NT2/D1 (cell line): ENCODE measurements around the gene JAK3.
"Not testable (repeated sequence)": the region's sequence is repeated elsewhere in the genome, so short reads cannot be mapped to it uniquely, and the experiment has no call there.

ENCODE experiments used
- DNase-seq: peaks from one replicate; pipeline ENCODE4 v3.0.0-alpha.2; 2011; ENCODE audit warnings: low read depth, low spot score
- H3K27me3 ChIP-seq: 2 replicates; pipeline ENCODE4 v1.6.0; 2011; ENCODE audit warnings: mild to moderate bottlenecking; ENCODE audit not compliant: insufficient read length, insufficient read depth
- H3K36me3 ChIP-seq: 2 replicates; pipeline ENCODE4 v1.6.1; 2011; ENCODE audit warnings: mild to moderate bottlenecking, low read length, mixed read lengths; ENCODE audit not compliant: insufficient read depth, insufficient read length
- H3K4me1 ChIP-seq: 2 replicates; pipeline ENCODE4 v1.5.1; 2011; ENCODE audit not compliant: insufficient read depth, insufficient read length
- H3K4me3 ChIP-seq: 2 replicates; pipeline ENCODE4 v1.5.1; 2011; ENCODE audit warnings: low read depth; ENCODE audit not compliant: insufficient read length
- H3K9ac ChIP-seq: 2 replicates; pipeline ENCODE4 v1.6.0; 2011; ENCODE audit warnings: low read depth; ENCODE audit not compliant: insufficient read length
- H3K9me3 ChIP-seq: 2 replicates; pipeline ENCODE4 v1.5.1; 2011; ENCODE audit warnings: mild to moderate bottlenecking, low read length; ENCODE audit not compliant: insufficient read depth
- SUZ12 ChIP-seq: IDR thresholded peaks from 2 replicates; pipeline ENCODE4 v1.6.1; 2011; ENCODE audit not compliant: insufficient read length, insufficient read depth; ENCODE audit errors: extremely low read depth
- YY1 ChIP-seq: IDR thresholded peaks from 2 replicates; pipeline ENCODE4 v1.6.1; 2011; ENCODE audit not compliant: insufficient read length, insufficient read depth
- ZNF274 ChIP-seq: IDR thresholded peaks from 2 replicates; pipeline ENCODE4 v1.6.1; 2011; ENCODE audit warnings: mild to moderate bottlenecking, low read depth, low read length

JAK3 gene

DNA sequence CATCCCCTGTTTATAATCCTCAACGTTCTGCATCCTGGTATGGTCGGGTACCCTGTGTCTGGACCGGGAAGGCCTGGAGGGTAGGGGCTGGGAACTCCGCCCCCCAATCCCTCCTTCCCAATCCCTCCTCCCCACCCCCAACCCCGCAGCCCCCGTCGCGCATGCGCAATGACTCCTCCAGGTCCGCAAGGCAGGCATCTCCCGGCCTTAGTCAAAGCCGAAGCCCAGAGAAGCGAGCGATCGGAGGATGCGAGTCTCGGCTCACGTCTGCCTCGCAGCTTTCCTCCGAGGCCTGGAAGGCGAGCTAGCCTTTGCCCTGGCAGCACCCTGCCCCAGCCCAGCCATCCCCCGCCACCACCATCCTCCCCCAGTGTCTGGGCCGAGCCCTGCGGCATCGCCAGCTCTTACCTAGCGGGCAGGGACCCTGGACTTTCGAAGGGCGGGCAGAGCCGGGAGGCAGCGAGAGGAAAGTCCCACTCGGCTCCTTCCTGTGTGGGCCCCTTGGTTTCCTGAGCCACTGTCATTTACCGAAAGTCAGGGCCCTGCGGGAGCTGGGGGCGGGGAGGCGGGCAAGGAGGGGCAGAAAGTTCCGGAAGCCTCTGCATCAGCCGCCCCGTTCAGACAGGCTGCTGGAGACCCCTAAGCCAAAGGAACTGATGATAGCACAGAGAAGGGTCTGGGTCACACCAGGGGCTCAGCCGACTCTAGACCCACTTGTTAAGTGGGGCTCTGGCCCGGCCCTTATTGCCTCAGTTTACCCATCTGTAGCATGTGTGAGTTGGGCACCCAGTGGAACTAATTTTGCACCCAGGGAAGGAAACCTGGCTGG is at the start of gene JAK3:
JAK3 (minus strand) TSS at position 445 of the 829 bp plus-strand sequence. CDS start 3,565 bp downstream, outside the sequence.
- H3K4me3 ChIP-seq = peak within 1 kb of the TSS; percentile 19
- no peak for DNase-seq
- peaks cover 15% of the 10 kb centered on the region for H3K4me1 ChIP-seq
- TF ChIP-seq YY1 (no peak), SUZ12 (no peak), ZNF274 (no peak)
- peak within 1 kb of the TSS; percentile 75 for H3K9ac ChIP-seq
- peaks cover 3% of the 10 kb centered on the region for H3K27me3 ChIP-seq
- H3K36me3 ChIP-seq = no peaks in the 10 kb centered on the region
- H3K9me3 ChIP-seq = no peaks in the 10 kb centered on the region

DNA sequence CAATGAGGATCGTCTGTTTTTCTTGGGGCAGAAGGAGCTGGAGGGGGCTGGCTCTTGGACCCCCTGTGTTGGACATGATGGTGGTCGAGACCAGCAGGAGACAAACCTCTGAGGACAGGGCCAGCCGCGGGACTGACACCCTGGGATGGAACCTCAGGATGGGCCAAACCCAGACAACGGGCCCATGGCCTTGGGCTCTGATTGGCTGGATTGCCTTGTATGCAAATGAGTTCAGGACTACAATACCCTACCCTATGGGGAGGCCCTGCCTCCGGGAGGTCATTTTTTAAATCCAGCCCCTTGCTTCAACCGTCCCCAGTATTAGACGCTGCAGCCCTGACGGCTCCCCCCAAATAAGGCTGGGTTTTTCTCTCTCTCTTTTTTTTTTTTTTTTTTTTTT is 46.0 kb upstream of the JAK3 start:
- Histone ChIP-seq H3K27me3 (no peaks in the 10 kb centered on the region), H3K4me1 (no peaks in the 10 kb centered on the region), H3K9ac (no peak overlapping the region), H3K4me3 (no peak overlapping the region), H3K9me3 (no peaks in the 10 kb centered on the region), H3K36me3 (no peaks in the 10 kb centered on the region)
- TF ChIP-seq YY1 (no peak), ZNF274 (no peak), SUZ12 (no peak)
- no peak for DNase-seq

DNA sequence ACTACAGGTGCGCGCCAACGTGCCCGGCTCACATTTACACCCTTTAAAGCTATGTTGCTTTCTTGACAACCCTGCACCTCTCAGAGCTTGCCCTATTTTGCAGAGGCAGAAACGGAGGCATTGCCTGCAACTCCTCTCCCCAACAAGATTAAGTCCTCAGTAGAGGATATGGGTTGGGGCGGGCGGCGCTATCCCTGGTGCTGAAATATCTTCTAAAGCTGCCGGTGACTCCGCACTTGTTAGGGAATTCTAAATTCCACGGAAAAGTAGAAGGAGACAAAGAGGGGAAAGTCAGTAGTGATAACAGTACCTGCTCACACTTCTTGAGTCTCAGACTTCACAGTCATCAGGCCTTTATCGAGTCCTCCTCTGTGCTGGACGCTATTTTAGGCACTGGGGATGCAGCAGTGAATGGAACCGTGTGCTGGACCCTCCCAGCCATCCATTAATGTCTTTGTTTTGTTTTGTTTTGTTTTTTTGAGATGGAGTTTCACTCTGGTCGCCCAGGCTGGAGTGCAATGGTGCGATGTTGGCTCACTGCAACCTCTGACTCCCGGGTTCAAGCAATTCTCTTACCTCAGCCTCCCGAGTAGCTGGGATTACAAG is 41.9 kb upstream of the JAK3 start:
- H3K4me1 ChIP-seq = no peaks in the 10 kb centered on the region
- no peaks in the 10 kb centered on the region for H3K27me3 ChIP-seq
- no peak for TF ChIP-seq YY1
- TF ChIP-seq SUZ12 = no peak
- TF ChIP-seq ZNF274 = no peak
- H3K9ac ChIP-seq = no peak overlapping the region
- H3K4me3 ChIP-seq = no peak overlapping the region
- no peaks in the 10 kb centered on the region for H3K36me3 ChIP-seq
- no peaks in the 10 kb centered on the region for H3K9me3 ChIP-seq
- DNase-seq = no peak

DNA sequence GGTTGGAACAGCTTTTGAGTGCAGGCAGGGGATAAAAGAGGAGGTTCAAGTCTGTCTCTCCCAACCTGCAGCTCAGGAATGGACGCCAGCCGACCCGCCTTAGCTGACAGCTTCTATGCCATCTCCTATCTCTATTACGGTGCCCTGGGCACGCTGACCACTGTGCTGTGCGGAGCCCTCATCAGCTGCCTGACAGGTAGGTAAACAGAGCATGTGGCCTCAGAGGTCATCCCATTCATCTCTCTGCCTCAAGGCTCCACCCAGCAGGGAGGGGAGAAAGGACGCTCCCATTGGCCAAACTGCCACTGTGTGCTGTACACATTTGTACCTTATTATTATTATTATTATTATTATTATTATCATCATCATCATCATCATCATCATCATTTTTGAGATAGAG is 40.5 kb upstream of the JAK3 start:
- Histone ChIP-seq H3K4me3 (no peak overlapping the region), H3K9me3 (no peaks in the 10 kb centered on the region; the same call in 1 of the 2 replicates), H3K9ac (no peak overlapping the region), H3K27me3 (no peaks in the 10 kb centered on the region), H3K4me1 (peaks cover 3% of the 10 kb centered on the region), H3K36me3 (no peaks in the 10 kb centered on the region)
- no peak for DNase-seq
- TF ChIP-seq ZNF274 = no peak

DNA sequence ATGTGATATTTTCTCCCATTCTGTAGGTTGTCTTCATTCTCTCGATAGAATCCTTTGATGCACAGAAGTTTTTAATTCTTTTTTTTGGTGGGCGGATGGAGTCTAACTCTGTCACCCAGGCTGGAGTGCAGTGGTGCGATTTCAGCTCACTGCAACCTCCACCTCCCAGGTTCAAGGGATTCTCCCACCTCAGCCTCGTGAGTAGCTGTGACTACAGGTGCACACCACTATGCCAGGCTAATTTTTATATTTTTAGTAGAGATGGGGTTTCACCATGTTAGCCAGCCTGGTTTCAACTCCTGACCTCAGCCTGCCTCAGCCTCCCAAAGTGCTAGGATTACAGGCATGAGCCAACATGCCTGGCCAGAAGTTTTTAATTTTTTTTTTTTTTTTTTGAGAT is 39.4 kb upstream of the JAK3 start:
- H3K4me3 ChIP-seq, H3K27me3 ChIP-seq, H3K9ac ChIP-seq, H3K9me3 ChIP-seq, H3K36me3 ChIP-seq, H3K4me1 ChIP-seq, DNase-seq: not testable (repeated sequence)

DNA sequence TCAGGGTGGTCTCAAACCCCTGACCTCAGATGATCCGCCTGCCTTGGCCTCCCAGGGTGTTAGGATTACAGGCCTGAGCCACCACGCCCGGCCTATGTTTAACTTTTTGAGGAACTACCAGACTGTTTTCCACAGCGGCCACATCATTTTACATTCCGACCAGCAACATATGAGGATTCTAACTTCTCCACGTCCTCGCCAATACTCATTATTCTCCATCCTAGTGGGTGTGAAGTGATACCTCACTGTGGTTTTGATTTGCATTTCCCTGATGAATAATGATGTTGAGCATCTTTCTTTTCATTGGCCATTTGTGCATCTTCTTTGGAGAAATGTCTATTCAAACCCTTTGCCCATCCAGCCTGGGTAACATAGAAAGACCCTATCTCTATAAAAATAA is 38.7 kb upstream of the JAK3 start:
- Histone ChIP-seq H3K27me3 (no peaks in the 10 kb centered on the region), H3K4me3 (no peak overlapping the region), H3K36me3 (no peaks in the 10 kb centered on the region), H3K4me1 (peaks cover 3% of the 10 kb centered on the region), H3K9ac (no peak overlapping the region), H3K9me3 (no peaks in the 10 kb centered on the region; the same call in 1 of the 2 replicates)
- DNase-seq = no peak
- TF ChIP-seq ZNF274 (no peak), YY1 (no peak)

DNA sequence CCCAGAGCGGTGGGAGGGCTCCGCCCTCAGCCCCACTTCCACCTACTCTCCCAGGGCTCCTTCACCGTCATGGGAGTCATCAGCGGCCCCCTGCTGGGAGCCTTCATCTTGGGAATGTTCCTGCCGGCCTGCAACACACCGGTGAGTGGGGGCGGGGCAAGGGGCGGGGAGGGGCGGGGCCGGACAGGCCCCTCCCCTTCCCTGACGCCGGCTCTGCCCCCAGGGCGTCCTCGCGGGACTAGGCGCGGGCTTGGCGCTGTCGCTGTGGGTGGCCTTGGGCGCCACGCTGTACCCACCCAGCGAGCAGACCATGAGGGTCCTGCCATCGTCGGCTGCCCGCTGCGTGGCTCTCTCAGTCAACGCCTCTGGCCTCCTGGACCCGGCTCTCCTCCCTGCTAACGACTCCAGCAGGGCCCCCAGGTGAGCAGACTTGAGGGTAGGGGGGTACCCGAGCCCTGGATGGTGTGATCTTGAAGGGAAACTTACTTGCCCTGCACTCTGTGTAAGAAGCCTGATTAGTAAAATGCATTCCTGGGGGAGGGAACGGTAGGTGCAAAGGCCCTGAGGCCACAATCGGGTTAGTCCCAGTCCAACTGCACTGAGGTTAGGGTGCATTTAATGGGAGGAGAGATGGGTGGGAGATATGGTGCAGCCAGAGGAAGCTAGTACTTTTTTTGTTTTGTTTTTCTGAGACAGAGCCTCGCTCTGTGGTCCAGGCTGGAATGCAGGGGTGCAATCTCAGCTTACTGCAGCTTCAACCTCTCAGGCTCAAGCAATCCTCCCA is 36.0 kb upstream of the JAK3 start:
- Histone ChIP-seq H3K4me1 (peaks cover 3% of the 10 kb centered on the region), H3K36me3 (no peaks in the 10 kb centered on the region), H3K27me3 (no peaks in the 10 kb centered on the region), H3K4me3 (no peak overlapping the region), H3K9ac (no peak overlapping the region), H3K9me3 (no peaks in the 10 kb centered on the region; the same call in 1 of the 2 replicates)
- DNase-seq = no peak
- TF ChIP-seq ZNF274 = no peak
- no peak for TF ChIP-seq YY1
- no peak for TF ChIP-seq SUZ12
